Measurements from ENCODE around the gene ZCCHC4.

The ZCCHC4 gene

GRCh38 chr4:25377572-25378436 lies 65.2 kb downstream of the ZCCHC4 start:
- Histone ChIP-seq H3K9me3 (ENCODE audit: control insufficient read depth, insufficient read depth, low read length) (no peaks in the 10 kb centered on the region), H3K36me3 (ENCODE audit: insufficient read depth, low read length) (no peaks in the 10 kb centered on the region), H3K9ac (ENCODE audit: low read depth, low read length) (peak overlapping the region; percentile 91), H3K4me1 (ENCODE audit: insufficient read depth, low read length) (peaks cover 8% of the 10 kb centered on the region)

- Histone ChIP-seq H3K4me1 (ENCODE audit: insufficient read depth, low read length) (peaks cover 8% of the 10 kb centered on the region), H3K9me3 (ENCODE audit: control insufficient read depth, insufficient read depth, low read length) (no peaks in the 10 kb centered on the region), H3K9ac (ENCODE audit: low read depth, low read length) (peak overlapping the region; percentile 91; the same call in 1 of the 2 replicates), H3K36me3 (ENCODE audit: insufficient read depth, low read length) (no peaks in the 10 kb centered on the region)
Observed at GRCh38 chr4:25378437-25378743, 65.8 kb downstream of the ZCCHC4 start.

GRCh38 chr4:25379591-25379990 lies 67.0 kb downstream of the ZCCHC4 start:
- Histone ChIP-seq H3K9ac (ENCODE audit: low read depth, low read length) (no peak overlapping the region), H3K4me1 (ENCODE audit: insufficient read depth, low read length) (peaks cover 8% of the 10 kb centered on the region), H3K36me3 (ENCODE audit: insufficient read depth, low read length) (no peaks in the 10 kb centered on the region), H3K9me3 (ENCODE audit: control insufficient read depth, insufficient read depth, low read length) (no peaks in the 10 kb centered on the region)

DNA sequence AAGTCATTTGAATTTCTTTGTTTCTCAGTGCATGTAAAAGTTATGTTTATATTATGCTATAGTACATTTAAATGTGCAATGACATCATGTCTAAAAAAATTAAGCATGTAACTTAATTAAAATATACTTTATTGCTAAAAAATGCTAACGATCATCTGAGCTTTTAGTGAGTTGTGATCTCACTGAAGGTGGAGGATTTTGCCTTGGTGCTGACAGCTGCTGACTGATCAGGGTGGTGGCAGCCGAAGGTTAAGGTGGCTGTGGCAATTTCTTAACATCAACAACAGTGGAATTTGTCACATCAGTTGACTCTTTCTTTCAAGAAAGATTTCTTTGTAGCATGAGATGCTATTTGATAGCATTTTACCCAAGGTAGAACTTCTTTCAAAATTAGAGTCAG lies 71.1 kb downstream of the ZCCHC4 start:
- Histone ChIP-seq H3K36me3 (ENCODE audit: insufficient read depth, low read length) (no peaks in the 10 kb centered on the region; the same call in 1 of the 2 replicates), H3K9ac (ENCODE audit: low read depth, low read length) (no peak overlapping the region), H3K9me3 (ENCODE audit: control insufficient read depth, insufficient read depth, low read length) (no peaks in the 10 kb centered on the region), H3K4me1 (ENCODE audit: insufficient read depth, low read length) (no peaks in the 10 kb centered on the region; the same call in 1 of the 2 replicates)

GRCh38 chr4:25386926-25387325 lies 74.4 kb downstream of the ZCCHC4 start:
- Histone ChIP-seq H3K4me1 (ENCODE audit: insufficient read depth, low read length) (no peaks in the 10 kb centered on the region), H3K9ac (ENCODE audit: low read depth, low read length) (no peak overlapping the region), H3K36me3 (ENCODE audit: insufficient read depth, low read length) (peaks cover 10% of the 10 kb centered on the region), H3K9me3 (ENCODE audit: control insufficient read depth, insufficient read depth, low read length) (no peaks in the 10 kb centered on the region)

DNA sequence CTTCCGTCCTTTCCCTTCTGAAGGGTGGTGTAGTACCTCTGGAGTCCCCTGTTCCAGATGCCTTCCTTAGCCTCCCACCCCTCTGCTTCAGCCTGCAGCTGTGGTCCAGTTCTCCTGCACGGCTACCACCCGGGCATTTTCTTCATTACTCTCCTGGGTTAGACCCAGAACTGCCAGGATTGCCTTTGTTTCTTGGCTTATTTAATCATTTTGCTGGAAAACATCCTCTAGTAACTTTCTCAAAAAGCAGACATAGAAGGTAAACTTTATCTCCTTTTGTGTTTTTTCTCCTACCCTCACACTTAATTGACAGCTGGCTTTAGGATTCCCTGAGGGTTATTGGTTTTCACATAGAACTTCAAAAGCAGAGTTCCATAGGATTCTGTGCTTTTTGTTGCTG lies 84.7 kb downstream of the ZCCHC4 start:
- Histone ChIP-seq H3K9me3 (ENCODE audit: control insufficient read depth, insufficient read depth, low read length) (no peaks in the 10 kb centered on the region; the same call in 1 of the 2 replicates), H3K4me1 (ENCODE audit: insufficient read depth, low read length) (no peaks in the 10 kb centered on the region), H3K36me3 (ENCODE audit: insufficient read depth, low read length) (peaks cover 26% of the 10 kb centered on the region), H3K9ac (ENCODE audit: low read depth, low read length) (no peak overlapping the region)

GRCh38 chr4:25399510-25399909 lies 86.9 kb downstream of the ZCCHC4 start:
- Histone ChIP-seq H3K4me1 (ENCODE audit: insufficient read depth, low read length) (no peaks in the 10 kb centered on the region), H3K36me3 (ENCODE audit: insufficient read depth, low read length) (peaks cover 22% of the 10 kb centered on the region), H3K9me3 (ENCODE audit: control insufficient read depth, insufficient read depth, low read length) (no peaks in the 10 kb centered on the region; the same call in 1 of the 2 replicates), H3K9ac (ENCODE audit: low read depth, low read length) (no peak overlapping the region)

- Histone ChIP-seq H3K36me3 (ENCODE audit: insufficient read depth, low read length) (peaks cover 18% of the 10 kb centered on the region), H3K4me1 (ENCODE audit: insufficient read depth, low read length) (no peaks in the 10 kb centered on the region), H3K9ac (ENCODE audit: low read depth, low read length) (no peak overlapping the region), H3K9me3 (ENCODE audit: control insufficient read depth, insufficient read depth, low read length) (no peaks in the 10 kb centered on the region; the same call in 1 of the 2 replicates)
Observed at GRCh38 chr4:25401066-25401465, 88.5 kb downstream of the ZCCHC4 start.

DNA sequence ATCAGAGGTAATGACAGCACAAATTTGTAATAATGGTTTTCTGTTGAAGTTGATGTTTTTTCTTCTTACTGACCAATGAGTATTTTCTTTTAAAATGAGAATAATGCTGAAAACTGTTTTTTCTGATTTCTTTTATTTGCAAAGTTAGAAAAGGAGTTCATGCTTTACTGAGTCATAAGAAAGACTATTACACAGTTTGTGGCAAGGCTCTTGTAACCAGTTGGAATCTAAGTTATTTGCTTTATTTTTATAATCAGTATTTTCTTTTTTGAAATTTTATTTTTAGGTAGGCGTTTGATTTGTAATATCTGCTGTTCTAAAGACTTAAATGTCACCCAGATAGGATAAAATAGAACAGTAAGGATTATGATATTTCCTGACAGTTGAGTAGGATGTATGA lies 89.9 kb downstream of the ZCCHC4 start:
- H3K36me3 ChIP-seq (ENCODE audit: insufficient read depth, low read length): peaks cover 11% of the 10 kb centered on the region
- H3K9ac ChIP-seq (ENCODE audit: low read depth, low read length): no peak overlapping the region
- no peaks in the 10 kb centered on the region for H3K9me3 ChIP-seq (ENCODE audit: control insufficient read depth, insufficient read depth, low read length)
- no peaks in the 10 kb centered on the region for H3K4me1 ChIP-seq (ENCODE audit: insufficient read depth, low read length)

DNA sequence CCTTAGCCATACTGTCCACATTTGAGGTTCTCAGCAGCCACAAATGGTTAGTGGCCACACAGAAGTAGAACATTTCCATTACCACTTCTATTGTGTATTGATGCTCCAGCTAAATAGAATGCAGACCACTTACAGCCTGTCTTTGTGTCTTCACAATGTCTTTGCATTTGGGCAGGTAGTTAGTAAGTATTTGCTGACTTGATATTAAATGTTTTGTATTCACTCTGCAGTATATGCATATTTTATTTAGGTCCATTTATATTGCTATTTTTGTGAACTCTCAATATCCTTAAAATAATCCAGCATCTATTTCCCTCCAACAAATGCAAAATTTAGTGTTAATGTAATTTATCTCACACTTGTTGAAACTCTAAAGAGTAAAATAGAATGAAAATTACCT lies 91.1 kb downstream of the ZCCHC4 start:
- Histone ChIP-seq H3K9me3 (ENCODE audit: control insufficient read depth, insufficient read depth, low read length) (no peaks in the 10 kb centered on the region), H3K4me1 (ENCODE audit: insufficient read depth, low read length) (no peaks in the 10 kb centered on the region), H3K36me3 (ENCODE audit: insufficient read depth, low read length) (peaks cover 12% of the 10 kb centered on the region), H3K9ac (ENCODE audit: low read depth, low read length) (no peak overlapping the region)

DNA sequence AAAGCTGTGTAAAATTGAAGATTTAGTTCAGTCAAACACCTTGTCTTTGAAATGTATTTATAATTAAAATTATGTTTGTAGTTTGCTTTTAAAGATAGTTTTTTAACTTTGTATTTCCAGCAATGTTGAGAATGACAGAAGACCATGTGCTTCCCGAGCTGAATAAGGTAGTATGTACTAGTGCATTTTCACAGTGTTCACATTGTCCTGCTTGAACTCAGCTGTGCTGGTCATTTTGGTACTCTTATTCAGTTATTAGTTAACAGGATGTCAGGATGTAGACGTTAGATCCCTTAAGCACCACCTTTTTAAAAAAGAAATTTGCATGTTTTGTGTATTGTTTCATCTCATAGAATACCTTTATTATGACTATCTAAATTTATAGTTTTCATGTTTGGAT lies 92.9 kb downstream of the ZCCHC4 start:
- Histone ChIP-seq H3K36me3 (ENCODE audit: insufficient read depth, low read length) (peaks cover 17% of the 10 kb centered on the region; the same call in 1 of the 2 replicates), H3K9ac (ENCODE audit: low read depth, low read length) (no peak overlapping the region), H3K4me1 (ENCODE audit: insufficient read depth, low read length) (no peaks in the 10 kb centered on the region), H3K9me3 (ENCODE audit: control insufficient read depth, insufficient read depth, low read length) (no peaks in the 10 kb centered on the region)

DNA sequence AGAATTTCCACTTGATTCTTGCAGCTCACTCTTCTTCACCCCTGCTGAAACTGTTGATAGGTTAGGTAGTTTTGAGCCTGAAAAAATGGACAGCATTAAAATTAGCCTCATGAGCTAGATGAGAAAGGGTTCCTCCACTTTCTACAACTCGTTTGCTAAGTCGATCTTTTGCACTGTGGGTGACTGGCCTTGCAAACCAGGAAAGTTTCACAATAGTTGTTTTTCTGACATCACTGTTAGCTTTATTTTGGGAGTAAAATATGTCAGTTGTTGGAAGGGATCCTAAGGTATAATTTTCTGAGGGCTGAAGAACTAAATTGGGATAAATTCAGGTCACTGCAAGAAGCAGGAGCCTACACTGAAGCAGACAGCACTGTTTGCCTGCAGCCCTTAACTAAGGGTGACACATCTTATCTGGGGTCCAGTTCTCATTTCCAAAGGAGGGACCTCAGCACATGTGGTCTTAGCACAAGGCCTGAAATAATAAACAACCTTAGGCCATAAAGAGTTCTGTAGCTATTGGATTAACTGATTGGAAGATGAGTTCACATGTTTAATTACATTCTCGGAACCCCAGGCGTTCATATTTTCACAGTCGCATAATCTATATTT lies 93.6 kb downstream of the ZCCHC4 start:
- H3K9ac ChIP-seq (ENCODE audit: low read depth, low read length): no peak overlapping the region
- H3K36me3 ChIP-seq (ENCODE audit: insufficient read depth, low read length): peaks cover 23% of the 10 kb centered on the region; the same call in 1 of the 2 replicates
- no peaks in the 10 kb centered on the region for H3K4me1 ChIP-seq (ENCODE audit: insufficient read depth, low read length)
- H3K9me3 ChIP-seq (ENCODE audit: control insufficient read depth, insufficient read depth, low read length): no peaks in the 10 kb centered on the region

GRCh38 chr4:25410820-25411529 lies 98.4 kb downstream of the ZCCHC4 start:
- Histone ChIP-seq H3K4me1 (ENCODE audit: insufficient read depth, low read length) (no peaks in the 10 kb centered on the region), H3K9ac (ENCODE audit: low read depth, low read length) (no peak overlapping the region), H3K9me3 (ENCODE audit: control insufficient read depth, insufficient read depth, low read length) (no peaks in the 10 kb centered on the region), H3K36me3 (ENCODE audit: insufficient read depth, low read length) (peaks cover 24% of the 10 kb centered on the region; the same call in 1 of the 2 replicates)

DNA sequence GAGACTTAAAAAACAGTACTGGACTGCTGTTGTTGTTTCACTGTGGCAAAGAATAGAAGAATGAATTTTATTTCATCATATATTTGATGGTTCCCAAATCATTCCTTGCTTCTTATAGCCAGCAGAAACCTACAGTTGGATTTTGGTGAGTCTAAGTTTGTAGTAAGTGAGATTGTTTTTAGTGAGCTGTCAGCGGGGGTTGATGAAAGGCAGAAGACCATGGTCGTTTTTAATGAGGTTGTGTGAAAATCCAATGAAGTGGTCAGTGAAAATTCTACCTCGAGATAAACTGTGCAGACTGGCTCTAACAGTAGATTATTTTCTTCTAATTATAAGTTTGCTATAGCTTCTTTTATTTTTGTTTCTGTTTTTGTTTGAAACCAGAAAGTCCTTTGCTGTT lies 100.7 kb downstream of the ZCCHC4 start:
- H3K36me3 ChIP-seq (ENCODE audit: insufficient read depth, low read length): peaks cover 22% of the 10 kb centered on the region; the same call in 1 of the 2 replicates
- H3K9ac ChIP-seq (ENCODE audit: low read depth, low read length): no peak overlapping the region
- H3K4me1 ChIP-seq (ENCODE audit: insufficient read depth, low read length): no peaks in the 10 kb centered on the region
- H3K9me3 ChIP-seq (ENCODE audit: control insufficient read depth, insufficient read depth, low read length): no peaks in the 10 kb centered on the region
